Thyroid gland (tissue), 4 donors: ENCODE measurements around the gene HNRNPR. TPM values are rescaled to one million over a fixed set of nuclear protein-coding genes. Genes with fewer than 3 reads are reported as not detected.

Experiments used
- DNase-seq, 2 donors: peaks; one replicate each; pipeline ENCODE4 v3.0.0-alpha.2; 2019
- H3K27ac ChIP-seq, 3 donors: fragments of 200-600 bp; sonication (generic); 1 replicate in 2 of 3; 2 replicates in 1 of 3; pipeline ENCODE4 v1.5.1; 2016 to 2019; ENCODE audit warnings: mild to moderate bottlenecking in 1 of 3, moderate library complexity in 1 of 3
- H3K27me3 ChIP-seq: fragments of 200-600 bp; sonication (generic); one replicate; pipeline ENCODE4 v1.5.1; 2019
- H3K36me3 ChIP-seq, 2 donors: fragments of 200-600 bp; sonication (generic); one replicate each; pipeline ENCODE4 v1.5.1; 2016 to 2019
- H3K4me1 ChIP-seq, 2 donors: fragments of 200-600 bp; sonication (generic); one replicate each; pipeline ENCODE4 v1.5.1; 2017 to 2019
- H3K4me3 ChIP-seq, 3 donors: fragments of 200-600 bp; sonication (generic); replicated peaks in 1 of 3; 1 replicate in 2 of 3; 2 replicates in 1 of 3; pipeline ENCODE4 v1.5.1; 2016; ENCODE audit warnings: mild to moderate bottlenecking in 1 of 3
- H3K9me3 ChIP-seq: fragments of 200-600 bp; sonication (generic); one replicate; pipeline ENCODE4 v1.5.1; 2017
- POLR2A ChIP-seq, 2 donors: fragments of 450-650 bp; IDR thresholded peaks; one replicate each; pipeline ENCODE4 v1.6.1; 2017; ENCODE audit warnings: antibody characterized with exemption in 2 of 2, mild to moderate bottlenecking in 2 of 2, moderate library complexity in 1 of 2
- WGBS, 2 donors: methylation state at CpG; one replicate each; pipeline ENCODE4 v1.1.5; 2017; 5-methylcytosine and 5-hydroxymethylcytosine counted together
- intact Hi-C: fragments of 100-400 bp; cut with DNase I; formaldehyde crosslinking; loops from one replicate; pipeline ENCODE4 v1.15.1; 2023
- total RNA-seq, 4 donors: library from RNA; depleted of rRNA; stranded (reverse); fragments of >200 nt; gene quantifications; one replicate each; pipeline ENCODE4 v1.2.3, GENCODE V29; 2016
- TF ChIP-seq, protein P1 (sequence below), 6 experiments: fragments of 200-600 bp in 3 of 6; fragments of 450-650 bp in 3 of 6; sonication (generic) in 3 of 6; IDR thresholded peaks; one replicate each; pipeline ENCODE4 v1.5.1; 2016 to 2019; ENCODE audit warnings: antibody characterized with exemption in 6 of 6, mild to moderate bottlenecking in 2 of 6, inconsistent platforms in 1 of 6, moderate library complexity in 1 of 6

HNRNPR gene
- total RNA-seq, 4 donors from 2014 or later = 82.8 to 107 (median 99.4) TPM

DNA sequence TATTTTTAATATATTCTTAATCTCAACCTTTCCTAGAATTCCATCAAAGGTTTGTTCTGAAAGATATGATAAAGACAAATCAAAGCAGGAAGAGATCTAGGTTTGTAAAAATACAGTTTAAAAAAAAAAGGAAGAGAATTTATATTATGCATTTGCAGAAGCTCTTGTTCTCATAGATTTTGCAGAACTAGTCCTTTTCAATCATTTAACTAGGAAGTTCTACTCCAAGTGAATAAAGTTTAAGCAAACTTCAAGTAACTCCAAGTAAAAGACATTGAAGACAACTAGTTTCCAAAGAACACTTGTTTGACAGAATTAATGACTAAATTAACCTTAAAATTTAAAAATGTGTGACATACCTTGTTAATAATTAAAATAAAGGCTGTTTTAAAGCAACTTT is 55.9 kb downstream of the HNRNPR start:
- Histone ChIP-seq H3K4me3 (no peak overlapping the region), H3K27ac (no peak overlapping the region), H3K9me3 (no peaks in the 10 kb centered on the region), H3K4me1 (no peaks in the 10 kb centered on the region), H3K27me3 (no peaks in the 10 kb centered on the region), H3K36me3 (peaks cover 0 to 6% of the 10 kb centered on the region in 2 donors)
- DNase-seq = no peak
- intact Hi-C loops = no loop called here
- TF ChIP-seq, protein P1, sequence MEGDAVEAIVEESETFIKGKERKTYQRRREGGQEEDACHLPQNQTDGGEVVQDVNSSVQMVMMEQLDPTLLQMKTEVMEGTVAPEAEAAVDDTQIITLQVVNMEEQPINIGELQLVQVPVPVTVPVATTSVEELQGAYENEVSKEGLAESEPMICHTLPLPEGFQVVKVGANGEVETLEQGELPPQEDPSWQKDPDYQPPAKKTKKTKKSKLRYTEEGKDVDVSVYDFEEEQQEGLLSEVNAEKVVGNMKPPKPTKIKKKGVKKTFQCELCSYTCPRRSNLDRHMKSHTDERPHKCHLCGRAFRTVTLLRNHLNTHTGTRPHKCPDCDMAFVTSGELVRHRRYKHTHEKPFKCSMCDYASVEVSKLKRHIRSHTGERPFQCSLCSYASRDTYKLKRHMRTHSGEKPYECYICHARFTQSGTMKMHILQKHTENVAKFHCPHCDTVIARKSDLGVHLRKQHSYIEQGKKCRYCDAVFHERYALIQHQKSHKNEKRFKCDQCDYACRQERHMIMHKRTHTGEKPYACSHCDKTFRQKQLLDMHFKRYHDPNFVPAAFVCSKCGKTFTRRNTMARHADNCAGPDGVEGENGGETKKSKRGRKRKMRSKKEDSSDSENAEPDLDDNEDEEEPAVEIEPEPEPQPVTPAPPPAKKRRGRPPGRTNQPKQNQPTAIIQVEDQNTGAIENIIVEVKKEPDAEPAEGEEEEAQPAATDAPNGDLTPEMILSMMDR (IDR thresholded peaks at IDR 0.05) = no peak
- no peak for TF ChIP-seq POLR2A (IDR thresholded peaks at IDR 0.05)

GRCh38 chr1:23286401-23286800 is 57.7 kb downstream of the HNRNPR start:
- WGBS, 2 donors = 100% methylated on average over 1 of the region's 1 CpG
- no peak overlapping the region for H3K27ac ChIP-seq
- intact Hi-C loops = no loop called here
- H3K27me3 ChIP-seq = no peaks in the 10 kb centered on the region
- no peaks in the 10 kb centered on the region for H3K4me1 ChIP-seq
- H3K36me3 ChIP-seq = peaks cover 16 to 24% of the 10 kb centered on the region in 2 donors
- no peak overlapping the region for H3K4me3 ChIP-seq
- no peak for DNase-seq
- TF ChIP-seq, protein P1 (IDR thresholded peaks at IDR 0.05) = no peak
- TF ChIP-seq POLR2A (IDR thresholded peaks at IDR 0.05) = no peak
- no peaks in the 10 kb centered on the region for H3K9me3 ChIP-seq

- Histone ChIP-seq H3K4me3 (no peak overlapping the region), H3K36me3 (peaks cover 18 to 34% of the 10 kb centered on the region in 2 donors), H3K27ac (no peak overlapping the region), H3K9me3 (no peaks in the 10 kb centered on the region), H3K27me3 (no peaks in the 10 kb centered on the region), H3K4me1 (no peaks in the 10 kb centered on the region)
- DNase-seq = no peak
- TF ChIP-seq, protein P1 (IDR thresholded peaks at IDR 0.05) = no peak
- no peak for TF ChIP-seq POLR2A (IDR thresholded peaks at IDR 0.05)
- intact Hi-C loops = no loop called here
- 88 to 91% methylated on average over 4 of the region's 4 CpGs for WGBS, 2 donors
Measured at GRCh38 chr1:23283667-23284602, 60.1 kb downstream of the HNRNPR start.

- intact Hi-C loops = no loop called here
- WGBS, 2 donors = 89 to 90% methylated on average over 5 of the region's 5 CpGs
- no peaks in the 10 kb centered on the region for H3K27me3 ChIP-seq
- H3K4me3 ChIP-seq = no peak overlapping the region
- DNase-seq = no peak
- H3K36me3 ChIP-seq = peaks cover 18 to 34% of the 10 kb centered on the region in 2 donors
- no peak for TF ChIP-seq POLR2A (IDR thresholded peaks at IDR 0.05)
- TF ChIP-seq, protein P1 (IDR thresholded peaks at IDR 0.05) = no peak
- no peaks in the 10 kb centered on the region for H3K9me3 ChIP-seq
- H3K27ac ChIP-seq = no peak overlapping the region
- no peaks in the 10 kb centered on the region for H3K4me1 ChIP-seq
Measured at GRCh38 chr1:23282957-23283356, 61.1 kb downstream of the HNRNPR start.

GRCh38 chr1:23278717-23279116 is 65.4 kb downstream of the HNRNPR start:
- Histone ChIP-seq H3K36me3 (peaks cover 18 to 28% of the 10 kb centered on the region in 2 donors), H3K27ac (no peak overlapping the region), H3K9me3 (no peaks in the 10 kb centered on the region), H3K4me1 (peaks cover 0 to under 1% of the 10 kb centered on the region in 2 donors), H3K4me3 (no peak overlapping the region), H3K27me3 (no peaks in the 10 kb centered on the region)
- TF ChIP-seq, protein P1 (IDR thresholded peaks at IDR 0.05) = no peak
- no peak for TF ChIP-seq POLR2A (IDR thresholded peaks at IDR 0.05)
- WGBS, 2 donors = 95% methylated on average over 2 of the region's 2 CpGs
- intact Hi-C loops = loop anchor here (5.0 to 10.0 kb wide), 2 partner anchors 61 to 184 kb away; partner anchors contain the start of gene HTR1D
- DNase-seq = no peak
